GM19463 (cell line): ENCODE measurements around the gene GPN1.
"Not testable (repeated sequence)": the region's sequence is repeated elsewhere in the genome, so short reads cannot be mapped to it uniquely, and the experiment has no call there.

Source experiments
- ATAC-seq: cut with Tn5 transposase; IDR thresholded peaks from one replicate; pipeline ENCODE4 v1.9.1; 2021; ENCODE audit warnings: mild to moderate bottlenecking, moderate library complexity; ENCODE audit not compliant: unreplicated experiment

Gene GPN1

DNA sequence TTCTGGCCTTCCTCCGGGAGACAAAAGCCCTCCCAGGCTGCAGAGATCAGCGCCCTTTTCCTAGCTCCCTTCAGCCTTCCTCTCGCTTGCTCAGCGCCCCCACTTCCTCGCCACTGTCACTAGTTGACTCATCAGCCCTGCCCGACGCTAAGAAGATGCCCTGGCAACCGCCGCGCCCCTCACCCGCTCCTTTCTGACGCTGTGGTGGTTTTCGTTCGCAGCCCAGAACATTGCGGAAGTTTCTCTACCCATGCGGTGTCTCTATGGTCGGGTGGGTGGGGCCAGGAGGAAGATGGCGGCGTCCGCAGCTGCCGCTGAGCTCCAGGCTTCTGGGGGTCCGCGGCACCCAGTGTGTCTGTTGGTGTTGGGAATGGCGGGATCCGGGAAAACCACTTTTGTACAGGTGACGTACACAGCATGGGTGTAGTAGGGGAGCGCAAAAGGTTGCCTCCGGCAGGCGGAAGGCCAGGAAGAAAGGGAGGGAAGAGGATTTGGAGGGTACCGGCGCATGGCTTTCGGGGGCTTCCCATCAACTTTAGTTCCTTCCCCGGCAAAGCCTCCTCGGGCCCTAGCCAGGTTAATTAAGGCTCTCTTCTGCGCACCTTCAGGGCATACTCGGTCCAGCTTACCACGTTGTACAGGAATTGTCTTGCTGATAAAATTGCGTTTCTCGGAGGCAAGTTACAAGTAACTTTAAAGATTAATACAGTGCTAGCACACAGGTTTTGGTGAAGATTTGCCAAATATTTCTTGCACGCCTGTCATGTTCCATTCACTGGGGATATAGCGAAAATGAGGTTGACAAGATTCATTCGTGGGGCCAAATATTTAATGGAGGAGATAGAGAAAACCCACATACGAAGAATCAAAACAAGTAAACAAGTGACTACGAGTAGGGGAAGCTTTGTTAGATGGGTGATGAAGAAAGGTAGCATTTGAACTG lies at the start of gene GPN1, which contains the start of gene CCDC121:
Gene GPN1 (plus strand): TSS at position 284 of the 943 bp plus-strand sequence. CDS start 9 bp downstream, at position 293.
Gene CCDC121 (minus strand): TSS at position 246 of the 943 bp plus-strand sequence. CDS start 1,213 bp downstream, outside the sequence.
- ATAC-seq = peak; percentile 99

DNA sequence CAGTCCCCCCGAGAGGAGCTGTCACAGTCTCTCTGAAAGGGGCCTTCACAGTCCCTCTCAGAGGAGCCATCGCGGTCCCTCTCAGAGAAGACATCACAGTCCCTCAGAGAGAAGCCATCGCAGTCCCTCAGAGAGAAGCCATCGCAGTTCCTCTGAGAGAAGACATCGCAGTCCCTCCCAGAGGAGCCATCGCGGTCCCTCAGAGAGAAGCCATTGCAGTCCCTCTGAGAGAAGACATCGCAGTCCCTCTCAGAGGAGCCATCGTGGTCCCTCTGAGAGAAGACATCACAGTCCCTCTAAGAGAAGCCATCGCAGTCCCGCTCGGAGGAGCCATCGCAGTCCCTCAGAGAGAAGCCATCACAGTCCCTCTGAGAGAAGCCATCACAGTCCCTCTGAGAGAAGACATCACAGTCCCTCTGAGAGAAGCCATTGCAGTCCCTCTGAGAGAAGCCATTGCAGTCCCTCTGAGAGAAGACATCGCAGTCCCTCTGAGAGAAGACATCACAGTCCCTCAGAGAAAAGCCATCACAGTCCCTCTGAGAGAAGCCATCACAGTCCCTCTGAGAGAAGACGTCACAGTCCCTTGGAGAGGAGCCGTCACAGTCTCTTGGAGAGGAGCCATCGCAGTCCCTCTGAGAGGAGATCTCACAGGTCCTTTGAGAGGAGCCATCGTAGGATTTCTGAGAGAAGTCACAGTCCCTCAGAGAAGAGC lies 47.3 kb upstream of the GPN1 start:
- no peak for ATAC-seq

DNA sequence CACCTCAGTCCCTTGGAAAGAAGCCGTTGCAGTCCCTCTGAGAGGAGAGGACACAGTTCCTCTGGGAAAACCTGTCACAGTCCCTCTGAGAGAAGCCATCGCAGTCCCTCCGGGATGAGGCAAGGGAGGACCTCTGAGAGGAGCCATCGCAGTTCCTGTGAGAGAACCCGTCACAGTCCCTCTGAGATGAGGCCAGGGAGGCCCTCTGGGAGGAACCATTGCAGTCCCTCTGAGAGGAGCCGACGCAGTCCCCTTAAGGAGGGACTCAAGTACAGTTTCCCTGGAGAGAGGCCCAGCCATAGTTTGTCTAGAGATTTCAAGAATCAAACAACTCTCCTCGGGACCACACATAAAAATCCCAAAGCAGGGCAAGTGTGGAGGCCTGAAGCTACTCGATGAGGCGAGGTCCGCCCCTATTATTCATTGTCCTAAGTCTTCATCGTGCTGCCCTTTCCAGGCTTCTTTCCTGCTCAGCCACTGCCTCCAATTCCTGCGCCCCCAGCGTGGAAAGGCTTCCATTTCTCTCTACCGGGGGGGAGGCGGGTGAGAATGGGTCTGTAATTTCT lies 46.6 kb upstream of the GPN1 start:
- no peak for ATAC-seq

DNA sequence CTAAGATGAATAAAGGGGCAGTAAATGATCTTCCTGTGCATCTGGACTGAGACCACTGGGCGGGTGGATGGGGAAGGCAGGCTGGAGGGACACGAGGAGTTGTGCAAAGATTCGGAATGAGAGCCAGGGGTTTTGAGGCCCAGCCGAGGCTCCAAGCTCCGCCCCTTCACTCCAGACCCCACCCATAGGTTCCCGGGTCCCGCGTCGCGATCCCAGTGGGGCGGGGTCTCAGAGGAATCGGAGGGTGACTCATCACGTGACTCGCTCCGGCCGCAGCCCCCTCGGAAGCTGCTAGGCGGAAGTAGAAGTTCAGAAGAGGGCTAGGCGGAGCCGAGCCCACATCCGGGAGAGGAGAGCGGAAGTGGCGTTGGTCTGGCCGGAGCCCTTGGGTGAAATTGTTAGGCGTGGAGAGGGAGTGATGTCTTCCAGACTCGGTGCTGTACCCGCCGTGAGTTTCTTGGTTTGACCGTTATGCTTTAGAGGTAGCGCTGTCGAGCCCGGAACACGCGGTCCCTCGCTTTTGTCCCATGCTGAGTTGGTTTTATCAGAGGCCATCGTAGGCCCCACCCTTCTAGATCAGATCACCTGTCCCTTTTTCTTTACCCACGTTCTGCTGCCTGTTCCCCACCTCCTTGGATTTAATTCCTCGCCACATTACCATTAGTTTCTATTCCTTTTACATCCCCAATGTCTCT lies 46.0 kb upstream of the GPN1 start, which contains the start of gene ZNF512:
Gene ZNF512 (plus strand): TSS at position 348 of the 695 bp plus-strand sequence. CDS start 71 bp downstream, at position 419.
- peak; percentile 97 for ATAC-seq

DNA sequence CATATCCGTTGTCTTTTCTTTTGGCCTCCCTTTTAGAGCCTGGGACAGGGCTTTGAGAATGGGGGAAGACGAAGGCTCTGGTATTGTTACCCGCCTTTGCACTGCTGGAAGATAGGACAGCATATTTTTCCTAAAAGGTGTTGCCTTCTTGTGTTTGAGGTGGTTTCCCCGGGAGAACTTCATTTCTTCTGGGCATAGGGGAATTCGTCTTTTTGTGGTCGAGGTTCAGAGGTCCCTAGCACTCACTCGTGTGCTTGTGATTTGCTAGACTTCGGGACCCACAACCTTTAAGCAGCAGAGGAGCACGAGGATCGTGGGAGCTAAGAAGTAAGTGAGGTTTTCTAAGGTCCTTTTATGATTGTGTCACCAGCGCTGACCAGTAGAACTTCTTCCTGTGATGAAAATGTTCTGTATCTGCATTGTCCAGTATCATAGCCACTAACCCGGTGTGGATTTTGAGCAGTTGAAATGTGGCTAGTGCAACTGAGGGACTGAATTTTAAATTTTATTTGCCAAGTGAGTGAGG lies 45.4 kb upstream of the GPN1 start:
- ATAC-seq = no peak

DNA sequence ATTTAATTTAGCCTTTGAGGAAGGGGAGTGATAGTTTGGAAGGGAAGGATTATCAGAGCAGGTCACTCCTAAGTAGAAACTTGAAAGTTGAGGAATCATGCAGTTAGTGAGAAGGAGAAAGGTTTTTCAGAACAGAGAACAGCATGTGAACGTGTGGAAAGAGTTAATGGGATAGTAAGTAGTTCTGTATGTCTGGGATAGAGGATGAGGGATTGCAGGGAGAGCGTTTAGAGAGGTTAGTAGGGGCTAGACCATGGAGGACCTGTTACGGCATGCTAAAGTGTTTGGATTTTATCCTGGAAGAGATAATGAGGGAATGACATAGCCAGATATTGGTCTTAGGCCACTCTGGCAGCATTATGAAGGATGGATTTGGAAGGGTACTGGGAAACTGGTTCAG lies 44.3 kb upstream of the GPN1 start:
- no peak for ATAC-seq

DNA sequence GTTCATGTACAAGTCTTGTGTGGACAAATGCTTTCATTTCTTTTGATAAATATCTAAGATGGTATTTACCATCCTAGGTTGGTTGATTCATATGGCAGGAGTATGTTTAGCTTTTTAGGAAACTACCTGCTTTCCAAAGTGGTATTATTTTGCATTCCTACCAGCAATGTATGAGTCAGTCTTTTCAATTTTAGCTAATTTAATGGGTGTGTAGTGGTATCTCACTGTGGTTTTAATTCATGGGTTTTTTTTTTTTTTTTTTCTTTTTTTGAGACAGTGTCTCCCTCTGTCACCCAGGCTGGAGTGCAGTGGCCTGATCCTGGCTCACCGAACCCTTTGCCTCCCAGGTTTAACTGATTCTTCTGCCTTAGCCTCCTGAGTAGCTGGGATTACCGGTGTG lies 41.8 kb upstream of the GPN1 start:
- no peak for ATAC-seq

DNA sequence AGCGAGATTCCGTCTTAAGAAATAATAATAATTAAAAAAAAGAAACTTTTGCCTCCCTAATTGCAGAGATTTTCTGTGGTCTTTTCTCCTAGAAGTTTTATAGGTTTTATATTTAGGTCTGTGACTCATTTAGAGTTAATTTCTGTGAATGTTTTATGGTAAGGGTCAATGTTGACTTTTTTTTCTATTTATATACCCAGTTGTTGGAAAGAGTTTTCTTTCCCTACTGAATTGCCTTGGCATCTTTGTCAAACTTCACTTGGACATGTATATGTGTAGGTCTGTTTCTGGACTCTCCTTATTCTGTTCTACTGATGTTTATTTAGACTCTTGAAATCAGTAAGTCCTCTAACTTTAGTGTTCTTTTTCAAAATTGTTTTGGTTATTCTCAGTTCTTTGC lies 40.5 kb upstream of the GPN1 start:
- no peak for ATAC-seq

DNA sequence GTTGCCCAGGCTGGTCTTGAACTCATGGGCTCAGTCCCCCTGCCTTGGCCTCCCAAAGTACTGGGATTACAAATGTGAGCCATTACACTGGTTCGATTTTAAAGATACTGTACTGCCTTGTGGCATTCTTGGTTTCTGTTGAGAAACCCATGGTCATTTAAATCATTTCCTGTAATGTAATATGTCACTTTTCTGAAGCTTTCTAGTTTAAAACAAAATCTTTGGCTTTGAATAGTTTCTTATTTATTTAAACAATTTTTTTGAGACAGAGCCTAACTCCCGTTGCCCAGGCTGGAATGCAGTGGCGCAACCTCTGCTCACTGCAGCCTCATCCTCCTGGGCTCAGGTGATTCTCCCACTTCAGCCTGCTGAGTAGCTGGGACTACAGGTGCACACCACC lies 37.1 kb upstream of the GPN1 start:
- no peak for ATAC-seq

DNA sequence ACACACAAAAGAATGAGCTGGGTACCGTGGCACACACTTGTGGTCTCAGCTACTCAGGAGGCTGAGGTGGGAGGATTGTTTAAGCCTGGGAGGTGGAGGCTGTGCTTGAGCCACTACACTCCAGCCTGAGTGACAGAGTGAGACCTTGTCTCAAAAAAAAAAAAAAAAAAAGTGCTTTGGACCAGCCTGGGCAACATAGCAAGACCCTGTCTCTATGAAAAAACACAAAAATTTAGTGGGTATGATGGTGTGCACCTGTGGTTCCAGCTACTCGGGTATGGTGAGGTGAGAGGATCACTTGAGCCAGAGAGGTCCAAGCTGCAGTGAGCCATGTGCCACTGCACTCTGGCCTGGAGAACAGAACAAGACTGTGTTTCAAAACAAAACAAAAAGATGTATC lies 35.6 kb upstream of the GPN1 start:
- no peak for ATAC-seq

DNA sequence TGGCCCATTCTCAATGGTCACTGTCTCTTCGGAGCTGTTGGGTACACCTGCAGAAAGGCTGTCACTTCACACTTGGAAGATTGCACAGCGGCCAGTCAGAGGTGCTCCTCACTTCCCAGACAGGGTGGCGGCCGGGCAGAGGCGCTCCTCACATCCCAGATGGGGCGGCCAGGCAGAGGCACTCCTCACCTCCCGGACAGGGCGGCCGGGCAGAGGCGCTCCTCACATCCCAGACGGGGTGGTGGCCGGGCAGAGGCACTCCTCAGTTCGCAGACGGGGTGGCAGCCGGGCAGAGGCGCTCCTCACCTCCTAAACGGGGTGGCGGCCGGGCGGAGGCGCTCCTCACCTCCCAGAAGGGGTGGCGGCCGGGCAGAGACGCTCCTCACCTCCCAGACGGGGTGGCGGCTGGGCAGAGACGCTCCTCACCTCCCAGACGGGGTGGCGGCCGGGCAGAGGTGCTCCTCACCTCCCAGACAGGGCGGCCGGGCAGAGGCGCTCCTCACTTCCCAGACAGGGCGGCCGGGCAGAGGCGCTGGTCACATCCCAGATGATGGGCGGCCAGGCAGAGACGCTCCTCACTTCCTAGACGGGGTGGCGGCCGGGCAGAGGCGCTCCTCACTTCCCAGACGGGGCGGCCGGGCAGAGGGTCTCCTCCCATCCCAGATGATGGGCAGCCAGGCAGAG lies 34.7 kb upstream of the GPN1 start:
- ATAC-seq = not testable (repeated sequence)

DNA sequence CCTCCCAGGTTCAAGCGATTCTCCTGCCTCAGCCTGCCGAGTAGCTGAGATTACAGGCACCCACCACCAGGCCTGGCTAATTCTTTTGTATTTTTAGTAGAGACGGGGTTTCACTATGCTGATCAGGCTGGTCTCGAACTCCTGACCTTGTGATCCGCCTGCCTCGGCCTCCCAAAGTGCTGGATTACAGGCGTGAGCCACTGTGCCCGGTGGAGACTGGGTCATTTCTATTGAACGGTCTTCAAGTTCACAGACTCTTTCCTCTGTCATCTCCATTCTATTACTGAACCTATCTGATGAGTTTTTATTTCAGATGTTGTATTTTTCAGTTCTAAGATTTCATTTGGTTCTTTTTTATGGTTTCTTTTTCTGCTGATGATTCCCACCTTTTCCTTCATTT lies 33.4 kb upstream of the GPN1 start:
- not testable (repeated sequence) for ATAC-seq

DNA sequence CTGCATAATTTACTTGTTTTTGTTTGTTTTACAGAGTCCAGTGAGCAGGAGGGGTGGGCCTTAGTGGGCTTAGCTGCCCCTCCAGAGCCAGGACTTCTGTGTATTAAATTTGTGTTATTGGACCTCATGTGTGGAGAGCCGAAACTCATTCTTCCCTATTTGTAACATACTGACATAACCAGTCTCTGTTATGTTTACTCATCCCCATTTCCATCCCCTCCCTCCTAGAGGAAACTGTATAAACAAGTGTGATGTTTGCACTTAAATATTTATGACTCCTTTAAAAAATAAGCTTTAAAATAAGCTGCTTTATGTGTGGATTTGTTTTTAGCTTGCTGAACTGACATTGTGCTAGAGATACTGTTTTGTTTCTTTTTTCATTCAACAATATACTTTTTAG lies 32.2 kb upstream of the GPN1 start:
- no peak for ATAC-seq

DNA sequence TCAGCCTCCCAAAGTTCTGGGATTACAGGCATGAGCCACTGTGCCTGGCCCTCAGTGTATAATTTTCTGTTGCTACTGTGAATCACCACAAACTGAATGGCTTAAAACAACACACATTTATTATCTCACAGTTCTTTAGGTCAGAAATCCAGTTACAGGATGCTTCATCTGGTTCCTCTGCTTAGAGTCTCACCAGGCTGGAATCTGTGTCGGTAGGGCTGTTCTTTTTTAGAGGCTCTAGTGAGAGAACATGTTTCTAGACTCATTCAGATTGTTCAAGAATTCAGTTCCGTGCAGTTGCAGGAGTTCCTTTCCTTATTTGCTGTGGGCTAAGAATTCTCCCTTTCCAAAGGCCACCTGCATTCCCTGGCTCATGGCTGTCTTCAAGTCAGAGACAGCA lies 22.2 kb upstream of the GPN1 start:
- ATAC-seq = no peak

DNA sequence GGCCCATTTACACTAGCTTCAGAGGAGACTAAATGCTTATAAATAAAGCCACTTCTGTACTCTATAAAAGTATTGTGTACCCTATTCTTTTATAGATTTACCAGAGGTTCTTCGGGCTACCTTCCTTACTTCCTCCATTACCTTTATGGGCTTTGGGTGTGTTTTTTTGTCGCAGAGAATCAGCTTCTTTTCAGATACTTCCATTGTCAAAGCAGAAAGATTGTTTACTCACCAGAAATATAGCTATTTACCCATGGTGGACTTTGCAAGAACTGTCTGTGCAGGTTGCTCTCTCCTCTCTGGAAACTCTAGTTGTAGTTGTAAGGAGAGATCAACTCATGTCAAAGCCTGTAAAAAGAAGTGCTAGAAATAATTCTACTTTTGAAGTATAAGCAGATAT lies 14.9 kb upstream of the GPN1 start:
- no peak for ATAC-seq

DNA sequence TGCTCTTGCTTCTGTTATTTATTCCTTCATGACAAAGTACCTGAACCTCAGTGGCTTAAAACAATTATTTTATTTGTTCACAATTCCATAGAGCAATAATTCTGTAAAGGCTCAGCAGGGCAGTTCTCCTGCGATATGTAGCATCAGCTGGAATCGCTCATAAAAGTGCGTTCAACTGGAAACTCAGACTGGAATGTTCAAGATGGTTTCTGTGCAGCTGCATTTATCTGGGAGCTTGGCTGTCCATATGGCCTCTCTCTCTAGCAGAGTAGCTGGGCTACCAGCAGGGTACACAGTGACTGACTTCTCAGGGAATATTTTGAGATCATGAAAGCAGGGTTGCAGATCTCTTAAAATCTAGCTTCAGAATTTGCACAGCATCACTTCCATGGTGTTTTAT lies 13.5 kb upstream of the GPN1 start:
- no peak for ATAC-seq

DNA sequence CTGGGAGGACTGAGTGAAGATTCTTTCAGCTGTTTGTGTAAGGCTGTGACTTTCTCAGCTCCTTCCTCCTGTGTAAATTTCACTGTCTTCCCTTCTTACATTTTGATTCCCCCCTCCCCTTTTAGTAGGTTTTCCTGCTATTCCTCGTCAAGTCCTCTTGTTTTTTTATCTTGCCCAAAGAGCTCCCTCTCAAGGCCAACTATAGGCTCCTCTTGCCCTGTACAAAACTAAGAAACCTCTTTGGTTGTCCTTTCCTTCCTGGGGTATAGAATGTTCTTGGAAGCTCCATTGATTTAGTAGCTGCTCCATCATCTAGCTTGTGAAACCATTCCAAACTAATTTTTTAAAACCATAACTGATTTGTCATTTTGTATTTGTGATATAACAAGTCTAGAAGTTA lies 7.3 kb upstream of the GPN1 start:
- no peak for ATAC-seq

DNA sequence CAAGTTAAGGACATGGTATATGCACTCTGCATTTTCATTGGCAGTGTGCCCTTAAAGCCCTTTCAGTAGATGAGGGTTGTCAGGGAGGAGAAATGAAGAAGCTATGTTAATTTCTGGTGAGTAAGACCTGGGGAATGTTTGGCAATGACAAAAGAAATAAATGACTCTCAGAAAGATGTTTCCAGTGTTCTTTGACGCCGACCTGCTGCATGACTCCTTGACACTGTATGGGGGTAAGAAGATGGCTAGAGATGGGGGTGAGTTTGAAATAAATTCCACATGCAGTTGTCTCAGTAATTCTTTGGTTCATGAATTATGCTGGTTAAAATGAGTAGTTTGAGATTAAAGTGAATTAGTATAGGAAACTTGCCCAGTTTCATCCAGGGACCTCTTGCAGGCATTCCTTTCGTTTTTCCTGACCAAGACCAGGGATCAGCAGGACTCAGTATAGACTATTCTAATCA lies 5.9 kb upstream of the GPN1 start:
- no peak for ATAC-seq

DNA sequence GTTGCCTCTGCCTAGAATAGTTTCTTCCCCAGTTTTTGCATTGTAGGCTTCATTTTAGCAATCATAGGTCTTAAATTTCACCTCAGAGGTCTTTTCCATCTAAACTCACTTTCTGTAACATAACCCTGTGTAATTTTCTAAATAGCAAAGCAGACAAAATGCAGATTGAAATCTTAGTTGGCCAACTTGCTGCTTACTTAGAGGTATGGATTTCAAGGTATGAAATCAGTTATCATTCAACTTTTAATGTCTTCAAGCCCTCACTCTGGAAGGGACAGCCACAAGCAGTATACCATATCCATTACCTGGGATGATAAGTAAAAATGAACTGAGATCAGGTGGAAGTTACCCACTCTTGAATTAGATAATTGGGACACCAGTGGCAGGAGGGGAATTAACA lies 3.9 kb upstream of the GPN1 start:
- ATAC-seq = no peak

DNA sequence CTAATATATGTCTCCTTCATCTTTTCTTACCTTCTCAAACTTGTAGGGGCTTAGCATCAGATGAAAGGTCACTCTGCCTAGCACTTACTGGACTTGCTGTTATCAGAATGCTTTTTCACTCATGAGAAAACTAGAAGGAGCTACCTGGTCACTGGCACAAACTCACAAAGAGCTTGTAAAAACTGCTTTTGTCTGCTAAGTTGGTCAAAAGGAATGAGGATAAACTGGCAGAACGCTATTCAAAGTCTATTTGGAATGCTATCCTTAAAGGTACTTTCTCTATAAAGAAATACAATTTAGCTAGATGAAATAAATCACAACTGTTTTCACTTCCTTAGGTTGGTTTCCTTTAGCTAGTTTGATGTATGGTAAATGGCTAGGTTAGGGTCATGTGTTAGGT lies 2.5 kb upstream of the GPN1 start:
- ATAC-seq = not testable (repeated sequence)
